NCI-H1105 (cell line): Measurements from ENCODE around the gene S100A4.
"Not testable (repeated sequence)": the region's sequence is repeated elsewhere in the genome, so short reads cannot be mapped to it uniquely, and the experiment has no call there.

Experiments used
- DNase-seq: peaks from one replicate; lab custom pipeline; 2025; lab: John Stamatoyannopoulos, UW

S100A4 gene

GRCh38 chr1:153567621-153568366, 22.2 kb upstream of the S100A4 start:
- no peak for DNase-seq

GRCh38 chr1:153566414-153567371, 21.1 kb upstream of the S100A4 start:
- DNase-seq: no peak

- DNase-seq: no peak
Measured at GRCh38 chr1:153565529-153566374, 20.1 kb upstream of the S100A4 start, which contains the start of gene S100A2. TSS of gene S100A2 (minus strand) at chr1:153565844. CDS start at chr1:153563877, 1,967 bp downstream.

- no peak for DNase-seq
Measured at GRCh38 chr1:153563991-153564390, 18.4 kb upstream of the S100A4 start.

- DNase-seq: no peak
Measured at GRCh38 chr1:153563483-153563901, 17.9 kb upstream of the S100A4 start.

GRCh38 chr1:153562021-153562420, 16.4 kb upstream of the S100A4 start:
- DNase-seq: not testable (repeated sequence)

GRCh38 chr1:153561466-153561985, 15.9 kb upstream of the S100A4 start:
- no peak for DNase-seq

- no peak for DNase-seq
Measured at GRCh38 chr1:153560771-153561465, 15.3 kb upstream of the S100A4 start.

GRCh38 chr1:153560241-153560640, 14.6 kb upstream of the S100A4 start:
- DNase-seq: no peak

- DNase-seq: no peak
Measured at GRCh38 chr1:153557877-153558276, 12.3 kb upstream of the S100A4 start.

- DNase-seq: no peak
Measured at GRCh38 chr1:153556348-153556747, 10.7 kb upstream of the S100A4 start.

- no peak for DNase-seq
Measured at GRCh38 chr1:153553830-153554541, 8.4 kb upstream of the S100A4 start.

GRCh38 chr1:153553096-153553495, 7.5 kb upstream of the S100A4 start:
- DNase-seq: no peak

GRCh38 chr1:153552335-153552734, 6.7 kb upstream of the S100A4 start:
- no peak for DNase-seq

- DNase-seq: no peak
Measured at GRCh38 chr1:153550827-153551500, 5.4 kb upstream of the S100A4 start.

- no peak for DNase-seq
Measured at GRCh38 chr1:153550398-153550758, 4.8 kb upstream of the S100A4 start.

- DNase-seq: no peak
Measured at GRCh38 chr1:153549741-153550397, 4.3 kb upstream of the S100A4 start.

- DNase-seq: no peak
Measured at GRCh38 chr1:153548722-153549688, 3.4 kb upstream of the S100A4 start, which contains the start of gene S100A3. TSS of gene S100A3 (minus strand) at chr1:153549258. CDS start at chr1:153548485, 773 bp downstream.
